Panc1 (cell line): ENCODE measurements around the gene ELL2.

Experiments used
- CTCF ChIP-seq: fragments of 450-650 bp; IDR thresholded peaks from 2 replicates; pipeline ENCODE4 v1.5.1; 2017; ENCODE audit warnings: mild to moderate bottlenecking
- POLR2AphosphoS5 ChIP-seq: IDR thresholded peaks from 2 replicates; pipeline ENCODE4 v1.6.1; 2012; ENCODE audit warnings: mild to moderate bottlenecking, low read depth, low read length, moderate library complexity
- REST ChIP-seq, 2 experiments: IDR thresholded peaks; 2 replicates each; pipeline ENCODE4 v1.6.1; 2011 to 2012; ENCODE audit warnings: low read depth in 2 of 2, control low read depth in 1 of 2, low read length in 1 of 2, mild to moderate bottlenecking in 1 of 2, moderate library complexity in 1 of 2; ENCODE audit not compliant: insufficient read depth in 1 of 2
- SIN3A ChIP-seq: IDR thresholded peaks from 2 replicates; pipeline ENCODE4 v1.6.1; 2012; ENCODE audit warnings: low read depth, mild to moderate bottlenecking, low read length, moderate library complexity, borderline replicate concordance; ENCODE audit not compliant: insufficient read depth
- TCF7L2 ChIP-seq: IDR thresholded peaks from 2 replicates; pipeline ENCODE4 v1.6.1; 2011; ENCODE audit warnings: mild to moderate bottlenecking, low read depth, low read length, inconsistent platforms

DNA sequence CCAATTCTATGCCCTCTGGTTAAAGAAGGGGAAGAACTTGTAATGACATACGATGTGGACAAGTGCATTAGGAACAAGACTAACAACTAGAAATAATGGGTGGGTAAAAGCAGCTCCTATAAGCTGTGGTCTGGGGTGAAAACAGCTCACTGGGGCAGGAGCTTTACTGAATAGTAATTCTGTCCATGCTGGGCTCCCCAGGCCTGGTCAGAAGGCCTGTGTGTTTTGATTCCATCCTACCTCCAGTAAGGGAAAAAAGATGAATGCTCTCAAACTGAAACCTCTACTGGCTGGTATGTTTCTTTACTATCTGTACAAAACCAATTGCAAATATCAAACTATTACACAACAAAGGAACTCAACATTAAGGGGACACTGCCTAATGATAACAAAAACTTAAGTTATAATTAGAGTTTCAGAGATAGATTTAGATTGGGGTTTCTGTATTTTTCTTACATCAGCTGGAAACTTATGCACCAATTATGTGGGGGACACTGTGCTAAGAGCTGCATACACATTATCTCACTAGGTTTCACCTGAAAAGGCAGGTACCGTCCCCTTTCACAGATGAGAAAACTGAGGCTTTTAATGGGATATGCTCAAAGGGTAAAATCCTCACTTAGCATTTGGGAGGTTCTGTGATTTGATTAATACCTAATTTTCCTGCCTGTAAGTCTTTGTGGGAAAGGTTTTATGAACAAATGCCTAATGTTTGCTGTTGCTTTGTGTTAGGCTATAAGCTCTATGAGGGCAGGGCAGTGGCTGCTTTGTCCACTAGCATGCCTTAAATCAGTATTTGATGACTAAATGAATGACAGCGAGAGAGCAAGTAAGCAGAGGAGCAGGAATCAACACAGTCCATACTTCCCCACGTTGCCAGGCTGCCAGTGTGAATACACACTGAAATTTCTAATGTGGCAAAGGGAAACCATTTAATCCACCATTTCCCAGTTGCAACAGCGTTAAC is 53.6 kb downstream of the ELL2 start:
- TF ChIP-seq CTCF (no peak), POLR2AphosphoS5 (no peak), SIN3A (no peak), REST (IDR thresholded peaks at IDR 0.05; ENCODE audit: insufficient read depth in 1 of 2, low read depth in 2 of 2, low read length in 1 of 2) (no peak), TCF7L2 (no peak)
